Stimulated activated CD8-positive, alpha-beta memory T cell treated with anti-CD3 and anti-CD28 coated beads, Interleukin-15, amount 100 ng/mL, for 24 hours (primary cell): ENCODE data around the gene ARHGEF7.

ENCODE experiments used
- DNase-seq: peaks from one replicate; pipeline ENCODE4 v3.0.0-alpha.2; 2020; ENCODE audit warnings: low read depth

ARHGEF7 gene

GRCh38 chr13:111139873-111140561 lies 24.9 kb downstream of the ARHGEF7 start:
- DNase-seq: no peak

- DNase-seq: no peak
Observed at GRCh38 chr13:111140562-111141105, 25.5 kb downstream of the ARHGEF7 start.

- no peak for DNase-seq
Observed at GRCh38 chr13:111142472-111142871, 27.4 kb downstream of the ARHGEF7 start.

- DNase-seq: no peak
Observed at GRCh38 chr13:111143865-111144540, 28.9 kb downstream of the ARHGEF7 start.

- DNase-seq: no peak
Observed at GRCh38 chr13:111145071-111145470, 30.0 kb downstream of the ARHGEF7 start.

- no peak for DNase-seq
Observed at GRCh38 chr13:111145506-111145905, 30.4 kb downstream of the ARHGEF7 start.

GRCh38 chr13:111152844-111153243 lies 37.7 kb downstream of the ARHGEF7 start:
- DNase-seq: no peak

GRCh38 chr13:111153279-111153976 lies 38.3 kb downstream of the ARHGEF7 start:
- DNase-seq: peak; percentile 98

- peak; percentile 29 for DNase-seq
Observed at GRCh38 chr13:111153977-111154332, 38.8 kb downstream of the ARHGEF7 start.

GRCh38 chr13:111156421-111156820 lies 41.3 kb downstream of the ARHGEF7 start:
- no peak for DNase-seq

GRCh38 chr13:111158136-111158805 lies 43.2 kb downstream of the ARHGEF7 start:
- no peak for DNase-seq

GRCh38 chr13:111159362-111160320 lies 44.5 kb downstream of the ARHGEF7 start:
- DNase-seq: no peak

- DNase-seq: no peak
Observed at GRCh38 chr13:111160648-111161047, 45.5 kb downstream of the ARHGEF7 start.

- DNase-seq: no peak
Observed at GRCh38 chr13:111161601-111162600, 46.8 kb downstream of the ARHGEF7 start.

- no peak for DNase-seq
Observed at GRCh38 chr13:111165241-111166010, 50.3 kb downstream of the ARHGEF7 start.

GRCh38 chr13:111166882-111167675 lies 52.0 kb downstream of the ARHGEF7 start:
- DNase-seq: no peak

- no peak for DNase-seq
Observed at GRCh38 chr13:111168107-111168506, 53.0 kb downstream of the ARHGEF7 start.

- no peak for DNase-seq
Observed at GRCh38 chr13:111171112-111171511, 56.0 kb downstream of the ARHGEF7 start.
